IMR-90 (cell line): Measurements from ENCODE around the gene NIT1. TPM values are rescaled to one million over a fixed set of nuclear protein-coding genes. Genes with fewer than 3 reads are reported as not detected.

Experiments
- ATAC-seq: fragments of 200-7000 bp; cut with Tn5 transposase; 2 replicates; pipeline ENCODE4 v1.9.1; 2020; ENCODE audit warnings: low read depth, mild to moderate bottlenecking, moderate library complexity
- BruUV-seq: library from RNA; stranded (reverse); fragments of 400-500 nt; replicated peaks from 2 replicates; lab custom pipeline; 2021; lab: Mats Ljungman, UMichigan
- CTCF ChIA-PET: fragments of 300-600 bp; formaldehyde crosslinking; extraction: SDS; loops from one replicate; lab custom pipeline; 2021; ENCODE audit warnings: antibody characterized with exemption; lab: Yijun Ruan, JAX
- POLR2A ChIA-PET: fragments of 300-600 bp; sonication (Branson Sonifier 250); formaldehyde crosslinking; loops from one replicate; lab custom pipeline; 2022; ENCODE audit warnings: antibody characterized with exemption; ENCODE audit not compliant: unreplicated experiment; lab: Charles Lee
- DNase-seq: peaks from one replicate; pipeline ENCODE4 v3.0.0; 2013
- H2AFZ ChIP-seq: replicated peaks from 2 replicates; pipeline ENCODE3; 2013; ENCODE audit warnings: low read length, mild to moderate bottlenecking; ENCODE audit not compliant: poor library complexity
- H2AK5ac ChIP-seq: 2 replicates; pipeline ENCODE4 v1.6.1; 2013; ENCODE audit warnings: low read depth, low read length, inconsistent platforms
- H2AK9ac ChIP-seq: replicated peaks from 2 replicates; pipeline ENCODE3; 2013; ENCODE audit warnings: mild to moderate bottlenecking, low read depth, low read length, moderate library complexity; ENCODE audit not compliant: poor library complexity
- H2BK120ac ChIP-seq: 2 replicates; pipeline ENCODE4 v1.6.1; 2013; ENCODE audit warnings: low read depth, low read length, inconsistent platforms
- H2BK15ac ChIP-seq: 3 replicates; pipeline ENCODE4 v1.6.1; 2013; ENCODE audit warnings: low read depth, low read length, inconsistent platforms
- H2BK20ac ChIP-seq: 2 replicates; pipeline ENCODE4 v1.6.1; 2013; ENCODE audit warnings: low read depth, mild to moderate bottlenecking, inconsistent platforms, low read length, moderate library complexity
- H2BK5ac ChIP-seq: 2 replicates; pipeline ENCODE4 v1.6.1; 2013; ENCODE audit warnings: mild to moderate bottlenecking, low read depth, low read length, inconsistent platforms; ENCODE audit not compliant: poor library complexity, severe bottlenecking
- H3K14ac ChIP-seq: replicated peaks from 2 replicates; pipeline ENCODE4 v1.6.1; 2013; ENCODE audit warnings: low read depth, low read length, inconsistent platforms
- H3K18ac ChIP-seq: 2 replicates; pipeline ENCODE4 v1.6.1; 2013; ENCODE audit warnings: low read depth, low read length, control low read depth
- H3K23ac ChIP-seq: 2 replicates; pipeline ENCODE4 v1.6.1; 2013; ENCODE audit warnings: low read depth, low read length, inconsistent platforms
- H3K27ac ChIP-seq: 2 replicates; pipeline ENCODE4 v1.5.1; 2013; ENCODE audit warnings: mild to moderate bottlenecking, control low read depth, low read length; ENCODE audit not compliant: insufficient read depth
- H3K27me3 ChIP-seq: 2 replicates; pipeline ENCODE4 v1.6.1; 2013; ENCODE audit warnings: low read length; ENCODE audit not compliant: control insufficient read depth, insufficient read depth
- H3K36me3 ChIP-seq: 2 replicates; pipeline ENCODE4 v1.6.1; 2013; ENCODE audit warnings: low read length, mixed read lengths; ENCODE audit not compliant: control insufficient read depth, insufficient read depth
- H3K4ac ChIP-seq: 2 replicates; pipeline ENCODE4 v1.6.1; 2013; ENCODE audit warnings: low read depth, low read length, inconsistent platforms
- H3K4me1 ChIP-seq: 2 replicates; pipeline ENCODE4 v1.6.1; 2013; ENCODE audit warnings: low read length, mixed read lengths; ENCODE audit not compliant: control insufficient read depth, insufficient read depth
- H3K4me2 ChIP-seq: 2 replicates; pipeline ENCODE4 v1.6.1; 2013; ENCODE audit warnings: low read depth, mild to moderate bottlenecking, control low read depth, low read length, moderate library complexity
- H3K4me3 ChIP-seq: 2 replicates; pipeline ENCODE4 v1.5.1; 2013; ENCODE audit warnings: low read depth, mild to moderate bottlenecking, control low read depth, low read length, moderate library complexity; ENCODE audit not compliant: insufficient read depth
- H3K56ac ChIP-seq: 2 replicates; pipeline ENCODE4 v1.6.1; 2013; ENCODE audit warnings: low read length, inconsistent platforms; ENCODE audit not compliant: insufficient read depth; ENCODE audit errors: extremely low read depth
- H3K79me1 ChIP-seq, 2 experiments: 2 replicates each; pipeline ENCODE4 v1.6.1; 2013; ENCODE audit warnings: low read length in 2 of 2, inconsistent platforms in 1 of 2, low read depth in 1 of 2
- H3K9ac ChIP-seq: 2 replicates; pipeline ENCODE4 v1.6.1; 2013; ENCODE audit warnings: low read depth, low read length, control low read depth
- H3K9me1 ChIP-seq: 2 replicates; pipeline ENCODE4 v1.6.1; 2013; ENCODE audit warnings: low read length, inconsistent platforms; ENCODE audit not compliant: insufficient read depth
- H3K9me3 ChIP-seq: 2 replicates; pipeline ENCODE4 v1.6.1; 2013; ENCODE audit warnings: low read length; ENCODE audit not compliant: control insufficient read depth, insufficient read depth
- H4K20me1 ChIP-seq: 2 replicates; pipeline ENCODE4 v1.6.1; 2013; ENCODE audit warnings: low read length, inconsistent platforms; ENCODE audit not compliant: insufficient read depth
- H4K5ac ChIP-seq: 2 replicates; pipeline ENCODE4 v1.6.1; 2013; ENCODE audit warnings: mild to moderate bottlenecking, low read depth, low read length, control low read depth
- H4K8ac ChIP-seq, 2 experiments: 2 replicates each; pipeline ENCODE4 v1.6.1; 2013; ENCODE audit warnings: low read depth in 2 of 2, low read length in 2 of 2, control low read depth in 1 of 2, inconsistent platforms in 1 of 2
- H4K91ac ChIP-seq: 2 replicates; pipeline ENCODE4 v1.6.1; 2013; ENCODE audit warnings: low read depth, low read length, inconsistent platforms; ENCODE audit not compliant: insufficient read depth
- RCOR1 ChIP-seq: IDR thresholded peaks from 2 replicates; pipeline ENCODE4 v1.6.1; 2012; ENCODE audit warnings: mild to moderate bottlenecking, low read length, improper control_type of control experiment; ENCODE audit not compliant: insufficient replicate concordance
- WGBS, 2 experiments: methylation state at CpG; one replicate each; pipeline versions ENCODE4 v1.1.5 to v1.1.7; 2013; ENCODE audit warnings: missing lambda C conversion rate in 2 of 2; ENCODE audit not compliant: insufficient read length in 1 of 2; ENCODE audit errors: extremely low coverage in 2 of 2; 5-methylcytosine and 5-hydroxymethylcytosine counted together
- dilution Hi-C: fragments of 300-500 bp; cut with HindIII; formaldehyde crosslinking; loops from one replicate; pipeline ENCODE4 v1.14.3; 2018; ENCODE audit warnings: low sequenced_read_pairs; ENCODE audit not compliant: unreplicated experiment
- in situ Hi-C: fragments of 300-500 bp; cut with MboI; formaldehyde crosslinking; loops from 3 replicates; pipeline ENCODE4 v1.14.3; 2019; ENCODE audit warnings: low sequenced_read_pairs, inconsistent platforms, mixed read lengths
- intact Hi-C: fragments of 100-400 bp; cut with micrococcal nuclease; formaldehyde crosslinking; loops from 2 replicates; pipeline ENCODE4 v1.10.0; 2022
- polyA plus RNA-seq, 3 experiments: library from polyadenylated mRNA; depleted of rRNA; stranded (reverse); fragments of >200 nt; gene quantifications; 2 replicates each; pipeline ENCODE4 v1.2.3, GENCODE V29; 2012; ENCODE audit warnings: low replicate concordance in 1 of 3
- total RNA-seq: library from RNA; depleted of rRNA; stranded (reverse); fragments of >200 nt; gene quantifications from 2 replicates; pipeline ENCODE4 v1.2.3, GENCODE V29; 2012

Gene NIT1
- total and polyA plus RNA-seq, 2 of the 4 experiments (the other 2 are of a cell fraction), result 22.8 to 33.6 TPM

GRCh38 chr1:161130266-161130665 lies 12.4 kb downstream of the NIT1 start:
- Histone ChIP-seq H2BK5ac (no peak overlapping the region), H2AK5ac (no peak overlapping the region), H3K9ac (no peak overlapping the region), H2BK20ac (no peak overlapping the region), H3K4ac (no peak overlapping the region), H3K9me3 (no peaks in the 10 kb centered on the region; the same call in 1 of the 2 replicates), H3K4me2 (no peak overlapping the region), H2AFZ (no peak overlapping the region), H4K8ac (no peak overlapping the region), H2BK120ac (no peak overlapping the region), H4K5ac (no peak overlapping the region), H3K14ac (no peak overlapping the region), H3K56ac (no peak overlapping the region), H3K4me1 (no peaks in the 10 kb centered on the region; the same call in 1 of the 2 replicates), H3K4me3 (no peak overlapping the region), H3K18ac (no peak overlapping the region), H3K79me1 (peaks cover 24 to 82% of the 10 kb centered on the region in 2 experiments), H3K27ac (no peak overlapping the region), H3K36me3 (peaks cover 19% of the 10 kb centered on the region), H4K91ac (no peak overlapping the region), H2AK9ac (no peak overlapping the region), H2BK15ac (no peak overlapping the region), H3K9me1 (peaks cover 5% of the 10 kb centered on the region), H4K20me1 (peaks cover 7% of the 10 kb centered on the region; the same call in 1 of the 2 replicates), H3K23ac (no peak overlapping the region), H3K27me3 (no peaks in the 10 kb centered on the region)
- ChIA-PET POLR2A (no interaction called here), CTCF (no interaction called here)
- ATAC-seq, result no peak
- intact Hi-C loops (no loop called here), in situ Hi-C loops (no loop called here), dilution Hi-C loops (no loop called here)
- no TSS peak for BruUV-seq
- WGBS, 2 experiments, result no CpG with 5 or more reads among the region's 1 CpG
- TF ChIP-seq RCOR1, result no peak
- no peak for DNase-seq
